Rectal smooth muscle tissue (tissue), 1 donor: ENCODE measurements around the gene PRKAG2.

Source experiments
- H3K27ac ChIP-seq: one replicate; pipeline ENCODE4 v1.7.0; 2013; ENCODE audit warnings: low read depth, low read length, inconsistent platforms
- H3K27me3 ChIP-seq: one replicate; pipeline ENCODE4 v1.7.0; 2013; ENCODE audit warnings: low read length; ENCODE audit not compliant: control insufficient read depth, insufficient read depth
- H3K36me3 ChIP-seq: one replicate; pipeline ENCODE4 v1.7.0; 2013; ENCODE audit warnings: low read length; ENCODE audit not compliant: control insufficient read depth, insufficient read depth
- H3K4me1 ChIP-seq: one replicate; pipeline ENCODE4 v1.7.0; 2013; ENCODE audit warnings: low read length; ENCODE audit not compliant: control insufficient read depth, insufficient read depth
- H3K4me3 ChIP-seq: one replicate; pipeline ENCODE4 v1.7.0; 2013; ENCODE audit warnings: low read length
- H3K9ac ChIP-seq: one replicate; pipeline ENCODE4 v1.7.0; 2013; ENCODE audit warnings: low read length

PRKAG2 gene

GRCh38 chr7:151781161-151781845 is 95.6 kb downstream of the PRKAG2 start:
- no peak overlapping the region for H3K9ac ChIP-seq
- no peaks in the 10 kb centered on the region for H3K36me3 ChIP-seq
- peaks cover 4% of the 10 kb centered on the region for H3K4me1 ChIP-seq
- H3K4me3 ChIP-seq = no peak overlapping the region
- no peaks in the 10 kb centered on the region for H3K27me3 ChIP-seq
- no peak overlapping the region for H3K27ac ChIP-seq

- H3K9ac ChIP-seq = no peak overlapping the region
- no peaks in the 10 kb centered on the region for H3K27me3 ChIP-seq
- no peak overlapping the region for H3K4me3 ChIP-seq
- no peak overlapping the region for H3K27ac ChIP-seq
- H3K36me3 ChIP-seq = no peaks in the 10 kb centered on the region
- peaks cover 4% of the 10 kb centered on the region for H3K4me1 ChIP-seq
These were observed 96.3 kb downstream of the PRKAG2 start for GRCh38 chr7:151780631-151781030.

GRCh38 chr7:151779678-151780077 is 97.2 kb downstream of the PRKAG2 start:
- no peak overlapping the region for H3K4me3 ChIP-seq
- peaks cover 4% of the 10 kb centered on the region for H3K4me1 ChIP-seq
- H3K27me3 ChIP-seq = no peaks in the 10 kb centered on the region
- H3K27ac ChIP-seq = no peak overlapping the region
- no peaks in the 10 kb centered on the region for H3K36me3 ChIP-seq
- H3K9ac ChIP-seq = no peak overlapping the region

- H3K36me3 ChIP-seq = no peaks in the 10 kb centered on the region
- no peak overlapping the region for H3K4me3 ChIP-seq
- peaks cover 4% of the 10 kb centered on the region for H3K4me1 ChIP-seq
- H3K27ac ChIP-seq = no peak overlapping the region
- H3K9ac ChIP-seq = no peak overlapping the region
- no peaks in the 10 kb centered on the region for H3K27me3 ChIP-seq
These were observed 97.7 kb downstream of the PRKAG2 start for GRCh38 chr7:151779255-151779654.

GRCh38 chr7:151777908-151778670 is 98.8 kb downstream of the PRKAG2 start:
- Histone ChIP-seq H3K27ac (no peak overlapping the region), H3K4me3 (no peak overlapping the region), H3K27me3 (no peaks in the 10 kb centered on the region), H3K4me1 (peaks cover 4% of the 10 kb centered on the region), H3K9ac (no peak overlapping the region), H3K36me3 (no peaks in the 10 kb centered on the region)

- peaks cover 2% of the 10 kb centered on the region for H3K4me1 ChIP-seq
- no peaks in the 10 kb centered on the region for H3K36me3 ChIP-seq
- H3K4me3 ChIP-seq = no peak overlapping the region
- no peak overlapping the region for H3K27ac ChIP-seq
- H3K9ac ChIP-seq = no peak overlapping the region
- no peaks in the 10 kb centered on the region for H3K27me3 ChIP-seq
These were observed 99.4 kb downstream of the PRKAG2 start for GRCh38 chr7:151777495-151777880.

GRCh38 chr7:151776876-151777494 is 99.9 kb downstream of the PRKAG2 start:
- Histone ChIP-seq H3K36me3 (no peaks in the 10 kb centered on the region), H3K9ac (no peak overlapping the region), H3K27me3 (no peaks in the 10 kb centered on the region), H3K4me3 (no peak overlapping the region), H3K4me1 (peaks cover 2% of the 10 kb centered on the region), H3K27ac (no peak overlapping the region)

GRCh38 chr7:151776446-151776845 is 100.5 kb downstream of the PRKAG2 start:
- Histone ChIP-seq H3K27ac (no peak overlapping the region), H3K9ac (no peak overlapping the region), H3K4me1 (peaks cover 2% of the 10 kb centered on the region), H3K4me3 (no peak overlapping the region), H3K36me3 (no peaks in the 10 kb centered on the region), H3K27me3 (no peaks in the 10 kb centered on the region)

GRCh38 chr7:151775547-151776443 is 101.1 kb downstream of the PRKAG2 start:
- H3K9ac ChIP-seq = no peak overlapping the region
- H3K4me3 ChIP-seq = no peak overlapping the region
- no peaks in the 10 kb centered on the region for H3K27me3 ChIP-seq
- peaks cover 2% of the 10 kb centered on the region for H3K4me1 ChIP-seq
- H3K36me3 ChIP-seq = no peaks in the 10 kb centered on the region
- no peak overlapping the region for H3K27ac ChIP-seq

GRCh38 chr7:151774951-151775350 is 102.0 kb downstream of the PRKAG2 start:
- H3K4me1 ChIP-seq = peaks cover 2% of the 10 kb centered on the region
- no peak overlapping the region for H3K4me3 ChIP-seq
- H3K36me3 ChIP-seq = no peaks in the 10 kb centered on the region
- no peaks in the 10 kb centered on the region for H3K27me3 ChIP-seq
- no peak overlapping the region for H3K27ac ChIP-seq
- H3K9ac ChIP-seq = no peak overlapping the region

GRCh38 chr7:151773797-151774196 is 103.1 kb downstream of the PRKAG2 start:
- peaks cover 4% of the 10 kb centered on the region for H3K4me1 ChIP-seq
- H3K36me3 ChIP-seq = no peaks in the 10 kb centered on the region
- no peak overlapping the region for H3K27ac ChIP-seq
- no peak overlapping the region for H3K9ac ChIP-seq
- H3K27me3 ChIP-seq = no peaks in the 10 kb centered on the region
- H3K4me3 ChIP-seq = no peak overlapping the region

GRCh38 chr7:151770232-151770631 is 106.7 kb downstream of the PRKAG2 start:
- Histone ChIP-seq H3K9ac (no peak overlapping the region), H3K4me3 (no peak overlapping the region), H3K4me1 (peaks cover 2% of the 10 kb centered on the region), H3K27ac (no peak overlapping the region), H3K27me3 (no peaks in the 10 kb centered on the region), H3K36me3 (no peaks in the 10 kb centered on the region)
